MM.1S (cell line): ENCODE measurements around the gene CAMK4.

Experiments used
- DNase-seq: peaks from one replicate; pipeline ENCODE4 v3.0.0-alpha.2; 2015
- H2AFZ ChIP-seq: fragments of 300-600 bp; sonication (generic); 2 replicates; pipeline ENCODE4 v1.6.0; 2016; ENCODE audit warnings: antibody characterized with exemption, low read length
- H3F3A ChIP-seq: fragments of 300-600 bp; sonication (generic); 2 replicates; pipeline ENCODE4 v1.6.1; 2016; ENCODE audit warnings: mild to moderate bottlenecking, antibody characterized with exemption, low read length, moderate library complexity, mixed read lengths; ENCODE audit not compliant: insufficient read depth
- H3K27ac ChIP-seq: fragments of 300-600 bp; sonication (generic); 2 replicates; pipeline ENCODE4 v1.5.1; 2016; ENCODE audit warnings: mild to moderate bottlenecking, low read length
- H3K27me3 ChIP-seq: fragments of 300-600 bp; sonication (generic); replicated peaks from 2 replicates; pipeline ENCODE4 v1.6.0; 2016; ENCODE audit warnings: low read length; ENCODE audit not compliant: insufficient read depth
- H3K36me3 ChIP-seq: fragments of 300-600 bp; sonication (generic); replicated peaks from 2 replicates; pipeline ENCODE4 v1.6.1; 2016; ENCODE audit warnings: mild to moderate bottlenecking, low read length, mixed read lengths; ENCODE audit not compliant: insufficient read depth
- H3K4me1 ChIP-seq: fragments of 300-600 bp; sonication (generic); 2 replicates; pipeline ENCODE4 v1.6.1; 2016; ENCODE audit warnings: low read length, mixed read lengths
- H3K4me2 ChIP-seq: fragments of 300-600 bp; sonication (generic); 2 replicates; pipeline ENCODE4 v1.6.0; 2016; ENCODE audit warnings: low read depth, low read length
- H3K4me3 ChIP-seq: fragments of 300-600 bp; sonication (generic); 2 replicates; pipeline ENCODE4 v1.5.1; 2016; ENCODE audit warnings: low read length, mixed read lengths
- H3K79me2 ChIP-seq: fragments of 300-600 bp; sonication (generic); 2 replicates; pipeline ENCODE4 v1.6.1; 2016; ENCODE audit warnings: mixed run types, low read length, mixed read lengths
- H3K9ac ChIP-seq: fragments of 300-600 bp; sonication (generic); 2 replicates; pipeline ENCODE4 v1.6.1; 2016; ENCODE audit warnings: low read length, mixed read lengths
- H3K9me2 ChIP-seq: fragments of 300-600 bp; sonication (generic); replicated peaks from 2 replicates; pipeline ENCODE4 v1.6.1; 2016; ENCODE audit warnings: mild to moderate bottlenecking, low read length, mixed read lengths; ENCODE audit not compliant: insufficient read depth
- H3K9me3 ChIP-seq: fragments of 300-600 bp; sonication (generic); replicated peaks from 2 replicates; pipeline ENCODE4 v1.6.1; 2016; ENCODE audit warnings: mild to moderate bottlenecking, low read length, mixed read lengths; ENCODE audit not compliant: insufficient read depth
- H4K20me1 ChIP-seq: fragments of 300-600 bp; sonication (generic); 2 replicates; pipeline ENCODE4 v1.6.1; 2016; ENCODE audit warnings: mild to moderate bottlenecking, low read length, moderate library complexity, mixed read lengths; ENCODE audit not compliant: insufficient read depth
- EZH2 ChIP-seq: fragments of 300-600 bp; sonication (generic); optimal IDR thresholded peaks from 2 replicates; pipeline ENCODE3; 2017; ENCODE audit warnings: low read depth, mild to moderate bottlenecking, antibody characterized with exemption, low read length, mixed read lengths
- EZH2phosphoT487 ChIP-seq: fragments of 300-600 bp; sonication (generic); IDR thresholded peaks from 2 replicates; pipeline ENCODE4 v1.6.1; 2018; ENCODE audit warnings: antibody characterized with exemption, low read length
- TF ChIP-seq, protein P1 (sequence below): fragments of 300-600 bp; sonication (generic); IDR thresholded peaks from 2 replicates; pipeline ENCODE4 v1.5.1; 2016; ENCODE audit warnings: antibody characterized with exemption, low read length, mixed read lengths

Gene CAMK4

GRCh38 chr5:111528056-111528455 lies 303.9 kb downstream of the CAMK4 start:
- H2AFZ ChIP-seq, result no peak overlapping the region
- no peak overlapping the region for H3K4me2 ChIP-seq
- H3K79me2 ChIP-seq, result no peaks in the 10 kb centered on the region
- no peak for TF ChIP-seq EZH2
- TF ChIP-seq, protein P1, sequence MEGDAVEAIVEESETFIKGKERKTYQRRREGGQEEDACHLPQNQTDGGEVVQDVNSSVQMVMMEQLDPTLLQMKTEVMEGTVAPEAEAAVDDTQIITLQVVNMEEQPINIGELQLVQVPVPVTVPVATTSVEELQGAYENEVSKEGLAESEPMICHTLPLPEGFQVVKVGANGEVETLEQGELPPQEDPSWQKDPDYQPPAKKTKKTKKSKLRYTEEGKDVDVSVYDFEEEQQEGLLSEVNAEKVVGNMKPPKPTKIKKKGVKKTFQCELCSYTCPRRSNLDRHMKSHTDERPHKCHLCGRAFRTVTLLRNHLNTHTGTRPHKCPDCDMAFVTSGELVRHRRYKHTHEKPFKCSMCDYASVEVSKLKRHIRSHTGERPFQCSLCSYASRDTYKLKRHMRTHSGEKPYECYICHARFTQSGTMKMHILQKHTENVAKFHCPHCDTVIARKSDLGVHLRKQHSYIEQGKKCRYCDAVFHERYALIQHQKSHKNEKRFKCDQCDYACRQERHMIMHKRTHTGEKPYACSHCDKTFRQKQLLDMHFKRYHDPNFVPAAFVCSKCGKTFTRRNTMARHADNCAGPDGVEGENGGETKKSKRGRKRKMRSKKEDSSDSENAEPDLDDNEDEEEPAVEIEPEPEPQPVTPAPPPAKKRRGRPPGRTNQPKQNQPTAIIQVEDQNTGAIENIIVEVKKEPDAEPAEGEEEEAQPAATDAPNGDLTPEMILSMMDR, result no peak
- no peak for TF ChIP-seq EZH2phosphoT487
- H4K20me1 ChIP-seq, result no peaks in the 10 kb centered on the region
- H3K9ac ChIP-seq, result no peak overlapping the region
- no peaks in the 10 kb centered on the region for H3K36me3 ChIP-seq
- no peaks in the 10 kb centered on the region for H3K4me1 ChIP-seq
- H3K9me3 ChIP-seq, result no peaks in the 10 kb centered on the region
- H3K27me3 ChIP-seq, result no peaks in the 10 kb centered on the region
- H3K4me3 ChIP-seq, result no peak overlapping the region
- H3F3A ChIP-seq, result no peaks in the 10 kb centered on the region
- no peak for DNase-seq
- H3K27ac ChIP-seq, result no peak overlapping the region
- no peaks in the 10 kb centered on the region for H3K9me2 ChIP-seq

DNA sequence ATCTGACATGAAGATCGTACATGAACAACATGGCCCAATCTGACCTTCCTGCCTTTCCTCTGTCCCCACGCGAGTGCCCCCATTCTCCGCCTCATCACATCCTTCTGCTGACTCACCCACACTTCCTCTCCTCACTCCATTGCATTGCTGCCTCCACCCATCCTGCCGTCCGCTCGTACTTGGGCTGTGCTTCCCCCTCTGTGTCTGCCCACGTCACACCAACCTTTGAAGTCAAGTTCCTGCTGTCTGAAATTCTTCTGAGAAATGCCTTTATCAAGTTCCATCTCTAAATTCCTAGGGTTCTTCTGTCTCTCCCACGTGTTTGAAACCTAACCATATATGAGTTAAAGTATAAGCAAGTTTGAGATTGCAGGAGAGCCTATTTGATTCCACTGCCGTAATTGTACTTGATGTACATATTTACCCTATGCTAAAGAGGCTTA lies 306.1 kb downstream of the CAMK4 start:
- Histone ChIP-seq H3K79me2 (no peaks in the 10 kb centered on the region), H3K9me2 (no peaks in the 10 kb centered on the region), H3K4me3 (no peak overlapping the region), H3K9ac (no peak overlapping the region), H3K4me1 (no peaks in the 10 kb centered on the region), H3K27me3 (no peaks in the 10 kb centered on the region), H3K27ac (no peak overlapping the region), H3F3A (no peaks in the 10 kb centered on the region), H3K36me3 (no peaks in the 10 kb centered on the region), H3K9me3 (no peaks in the 10 kb centered on the region), H3K4me2 (no peak overlapping the region), H2AFZ (no peak overlapping the region), H4K20me1 (no peaks in the 10 kb centered on the region)
- DNase-seq, result no peak
- TF ChIP-seq EZH2 (no peak), EZH2phosphoT487 (no peak)
- TF ChIP-seq, protein P1, result no peak

GRCh38 chr5:111532886-111533582 lies 308.9 kb downstream of the CAMK4 start:
- H3K4me1 ChIP-seq, result no peaks in the 10 kb centered on the region
- no peaks in the 10 kb centered on the region for H3K27me3 ChIP-seq
- no peak overlapping the region for H3K4me3 ChIP-seq
- H3F3A ChIP-seq, result no peaks in the 10 kb centered on the region
- H3K27ac ChIP-seq, result no peak overlapping the region
- no peaks in the 10 kb centered on the region for H3K9me2 ChIP-seq
- TF ChIP-seq, protein P1, result no peak
- no peak for TF ChIP-seq EZH2phosphoT487
- TF ChIP-seq EZH2, result no peak
- no peak overlapping the region for H2AFZ ChIP-seq
- H3K4me2 ChIP-seq, result no peak overlapping the region
- no peak overlapping the region for H3K9ac ChIP-seq
- no peaks in the 10 kb centered on the region for H3K9me3 ChIP-seq
- H3K36me3 ChIP-seq, result no peaks in the 10 kb centered on the region
- no peaks in the 10 kb centered on the region for H4K20me1 ChIP-seq
- no peak for DNase-seq
- H3K79me2 ChIP-seq, result no peaks in the 10 kb centered on the region
